Astrocyte (in vitro differentiated cells and primary cell): Measurements from ENCODE around the gene HLA-DQB2. TPM values are rescaled to one million over a fixed set of nuclear protein-coding genes. Genes with fewer than 3 reads are reported as not detected.

Source experiments
- DNase-seq: peaks from one replicate; pipeline ENCODE4 v3.0.0-alpha.2; 2010; ENCODE audit warnings: low read depth
- FAIRE-seq: peaks from 2 replicates; lab custom pipeline; 2011; peaks lifted over from hg19 to GRCh38; lab: Jason Lieb, UNC
- H2AFZ ChIP-seq: 2 replicates; pipeline ENCODE4 v1.6.0; 2012; ENCODE audit warnings: low read depth, low read length, inconsistent platforms
- H3K27ac ChIP-seq: 2 replicates; pipeline ENCODE4 v1.5.1; 2011; ENCODE audit warnings: low read depth, low read length, inconsistent platforms
- H3K27me3 ChIP-seq: 2 replicates; pipeline ENCODE4 v1.6.0; 2011; ENCODE audit warnings: low read length, inconsistent platforms; ENCODE audit not compliant: insufficient read depth
- H3K36me3 ChIP-seq: 2 replicates; pipeline ENCODE4 v1.5.1; 2011; ENCODE audit warnings: low read length, inconsistent platforms; ENCODE audit not compliant: insufficient read depth
- H3K4me1 ChIP-seq: 2 replicates; pipeline ENCODE4 v1.5.1; 2011; ENCODE audit warnings: low read length, inconsistent platforms; ENCODE audit not compliant: insufficient read depth
- H3K4me2 ChIP-seq: 2 replicates; pipeline ENCODE4 v1.6.0; 2012; ENCODE audit warnings: low read length, inconsistent platforms
- H3K4me3 ChIP-seq: 2 replicates; pipeline ENCODE4 v1.5.1; 2011; ENCODE audit warnings: low read depth, mild to moderate bottlenecking, low read length, inconsistent platforms; ENCODE audit not compliant: insufficient read depth
- H3K79me2 ChIP-seq: 2 replicates; pipeline ENCODE4 v1.6.0; 2012; ENCODE audit warnings: mild to moderate bottlenecking, low read length, inconsistent platforms; ENCODE audit not compliant: insufficient read depth
- H3K9ac ChIP-seq: 2 replicates; pipeline ENCODE4 v1.6.0; 2012; ENCODE audit warnings: mild to moderate bottlenecking, low read length, inconsistent platforms
- H3K9me3 ChIP-seq: 2 replicates; pipeline ENCODE4 v1.5.1; 2012; ENCODE audit warnings: low read depth, mild to moderate bottlenecking, low read length, inconsistent platforms; ENCODE audit not compliant: insufficient read depth
- H4K20me1 ChIP-seq: 2 replicates; pipeline ENCODE4 v1.6.0; 2012; ENCODE audit warnings: low read length, inconsistent platforms; ENCODE audit not compliant: insufficient read depth
- H3K27ac Mint-ChIP-seq: one replicate; pipeline ENCODE4 v1.8.0; 2021; ENCODE audit warnings: mild to moderate bottlenecking, mixed read lengths; ENCODE audit not compliant: unreplicated experiment
- H3K27me3 Mint-ChIP-seq: one replicate; pipeline ENCODE4 v1.8.0; 2021; ENCODE audit warnings: low read depth, mixed read lengths; ENCODE audit not compliant: unreplicated experiment
- H3K36me3 Mint-ChIP-seq: one replicate; pipeline ENCODE4 v1.8.0; 2021; ENCODE audit warnings: low read depth, mixed read lengths; ENCODE audit not compliant: unreplicated experiment
- H3K4me1 Mint-ChIP-seq: one replicate; pipeline ENCODE4 v1.8.0; 2021; ENCODE audit warnings: low read depth, mixed read lengths; ENCODE audit not compliant: unreplicated experiment
- H3K4me3 Mint-ChIP-seq: one replicate; pipeline ENCODE4 v1.8.0; 2021; ENCODE audit warnings: mild to moderate bottlenecking, moderate library complexity, mixed read lengths; ENCODE audit not compliant: unreplicated experiment
- H3K9me3 Mint-ChIP-seq: one replicate; pipeline ENCODE4 v1.8.0; 2021; ENCODE audit warnings: mild to moderate bottlenecking, mixed read lengths; ENCODE audit not compliant: unreplicated experiment
- CTCF ChIP-seq: IDR thresholded peaks from 2 replicates; pipeline ENCODE4 v1.5.1; 2011; ENCODE audit warnings: low read depth, mild to moderate bottlenecking, inconsistent platforms, low read length, moderate library complexity; ENCODE audit not compliant: insufficient read depth
- EZH2 ChIP-seq: IDR thresholded peaks from 2 replicates; pipeline ENCODE4 v1.6.1; 2012; ENCODE audit warnings: mild to moderate bottlenecking, low read length, inconsistent platforms; ENCODE audit not compliant: insufficient read depth
- total RNA-seq: library from RNA; stranded (reverse); gene quantifications from 2 replicates; pipeline ENCODE4 v1.2.1, GENCODE V29; 2021

The HLA-DQB2 gene
- total RNA-seq, 1 donor from 2014 or later, result not detected

GRCh38 chr6:32744776-32745175 is 18.6 kb downstream of the HLA-DQB2 start:
- Mint-ChIP-seq H3K4me3 (no peak overlapping the region), H3K9me3 (no peaks in the 10 kb centered on the region), H3K36me3 (no peaks in the 10 kb centered on the region), H3K27ac (no peak overlapping the region), H3K27me3 (peaks cover 17% of the 10 kb centered on the region), H3K4me1 (no peaks in the 10 kb centered on the region)
- Histone ChIP-seq H3K4me2 (no peak overlapping the region), H4K20me1 (no peaks in the 10 kb centered on the region), H3K36me3 (no peaks in the 10 kb centered on the region), H3K9me3 (no peaks in the 10 kb centered on the region), H3K27me3 (peaks cover 7% of the 10 kb centered on the region), H3K4me1 (no peaks in the 10 kb centered on the region), H2AFZ (no peak overlapping the region), H3K27ac (no peak overlapping the region), H3K9ac (no peak overlapping the region), H3K79me2 (no peaks in the 10 kb centered on the region), H3K4me3 (no peak overlapping the region)
- no peak for FAIRE-seq
- TF ChIP-seq CTCF (no peak), EZH2 (no peak)
- DNase-seq, result no peak

DNA sequence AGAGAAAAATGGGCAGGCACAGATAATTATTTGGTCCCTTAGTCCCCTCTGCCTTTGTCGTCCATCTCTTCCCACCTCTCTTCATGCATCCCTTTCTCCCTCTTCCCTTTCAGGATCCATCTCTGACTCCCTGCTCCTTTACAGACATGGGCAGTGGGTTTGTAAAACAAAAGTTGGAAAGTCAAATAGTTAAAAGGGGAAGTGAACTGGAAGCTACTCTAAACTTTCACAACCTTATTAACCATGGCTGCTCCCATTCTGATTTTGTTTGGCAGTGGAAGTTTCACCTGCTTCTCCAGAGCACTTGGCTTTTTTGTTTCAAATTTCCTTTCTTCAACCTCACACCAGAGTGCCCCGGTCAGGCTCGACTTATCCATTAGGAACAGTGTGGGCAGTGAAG is 21.0 kb downstream of the HLA-DQB2 start:
- peaks cover 7% of the 10 kb centered on the region for H3K27me3 ChIP-seq
- TF ChIP-seq EZH2, result no peak
- no peak for TF ChIP-seq CTCF
- no peak overlapping the region for H3K27ac Mint-ChIP-seq
- no peak for DNase-seq
- no peaks in the 10 kb centered on the region for H3K9me3 ChIP-seq
- H2AFZ ChIP-seq, result no peak overlapping the region
- no peak overlapping the region for H3K4me3 ChIP-seq
- no peaks in the 10 kb centered on the region for H4K20me1 ChIP-seq
- no peak overlapping the region for H3K4me3 Mint-ChIP-seq
- H3K4me1 ChIP-seq, result no peaks in the 10 kb centered on the region
- no peaks in the 10 kb centered on the region for H3K36me3 Mint-ChIP-seq
- peaks cover 17% of the 10 kb centered on the region for H3K27me3 Mint-ChIP-seq
- no peaks in the 10 kb centered on the region for H3K79me2 ChIP-seq
- H3K27ac ChIP-seq, result no peak overlapping the region
- H3K36me3 ChIP-seq, result no peaks in the 10 kb centered on the region
- no peak for FAIRE-seq
- no peaks in the 10 kb centered on the region for H3K4me1 Mint-ChIP-seq
- H3K4me2 ChIP-seq, result no peak overlapping the region
- no peaks in the 10 kb centered on the region for H3K9me3 Mint-ChIP-seq
- no peak overlapping the region for H3K9ac ChIP-seq

DNA sequence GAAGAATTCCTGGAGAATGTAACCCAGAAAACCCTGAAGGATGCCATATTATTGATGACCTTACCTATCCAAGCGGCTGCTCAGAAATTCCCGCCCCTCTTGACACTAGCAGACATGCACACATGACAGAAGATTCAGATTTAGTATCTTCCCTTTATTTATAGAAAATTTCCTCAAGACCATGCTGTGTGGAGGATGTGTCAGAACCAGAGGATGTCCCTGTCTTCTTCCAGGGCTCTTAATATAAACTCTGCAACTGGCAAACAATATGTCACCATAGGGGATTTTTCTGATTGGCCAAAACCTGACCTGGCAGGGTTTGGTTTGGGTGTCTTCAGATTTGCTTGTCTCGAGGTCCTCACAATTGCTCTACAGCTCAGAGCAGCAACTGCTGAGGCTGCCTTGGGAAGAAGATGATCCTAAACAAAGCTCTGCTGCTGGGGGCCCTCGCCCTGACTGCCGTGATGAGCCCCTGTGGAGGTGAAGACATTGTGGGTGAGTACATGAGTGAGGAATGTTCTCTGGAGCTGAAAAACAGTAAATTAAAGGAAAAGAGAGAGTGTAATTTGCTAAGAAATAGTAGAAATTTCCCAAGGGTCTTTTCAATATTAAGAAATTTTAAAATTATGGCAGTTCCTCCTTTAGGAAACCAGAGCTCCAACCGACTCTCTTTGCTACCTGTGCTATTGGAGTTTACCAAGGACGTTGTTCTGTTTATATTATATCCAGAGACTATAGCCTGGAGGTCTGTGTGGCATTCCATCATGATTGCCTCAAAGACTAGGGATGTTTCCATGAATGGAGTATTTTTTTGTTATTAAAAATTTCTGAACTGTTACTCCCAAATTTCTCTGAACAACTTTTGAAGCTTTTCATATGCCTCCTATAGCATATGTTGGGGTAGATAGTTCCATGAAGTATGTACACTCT is 22.0 kb downstream of the HLA-DQB2 start, which contains the start of gene HLA-DQA2:
HLA-DQA2 (plus strand) TSS at position 361 of the 930 bp plus-strand sequence; CDS start at position 414, 53 bp downstream.
- FAIRE-seq, result no peak
- no peak within 1 kb of the TSS for H3K27ac Mint-ChIP-seq
- no peaks in the 10 kb centered on the region for H3K79me2 ChIP-seq
- H3K36me3 Mint-ChIP-seq, result no peaks in the 10 kb centered on the region
- H3K4me3 Mint-ChIP-seq, result no peak within 1 kb of the TSS
- no peaks in the 10 kb centered on the region for H3K4me1 ChIP-seq
- H3K9me3 ChIP-seq, result no peaks in the 10 kb centered on the region
- no peak within 1 kb of the TSS for H3K27ac ChIP-seq
- no peak for DNase-seq
- peaks cover 17% of the 10 kb centered on the region for H3K27me3 Mint-ChIP-seq
- no peak within 1 kb of the TSS for H3K9ac ChIP-seq
- H3K36me3 ChIP-seq, result no peaks in the 10 kb centered on the region
- TF ChIP-seq EZH2, result no peak
- TF ChIP-seq CTCF, result no peak
- H2AFZ ChIP-seq, result no peak within 1 kb of the TSS
- H3K4me3 ChIP-seq, result no peak within 1 kb of the TSS
- H3K4me1 Mint-ChIP-seq, result no peaks in the 10 kb centered on the region
- H3K4me2 ChIP-seq, result no peak within 1 kb of the TSS
- no peaks in the 10 kb centered on the region for H4K20me1 ChIP-seq
- peaks cover 7% of the 10 kb centered on the region for H3K27me3 ChIP-seq
- no peaks in the 10 kb centered on the region for H3K9me3 Mint-ChIP-seq
